Gastrocnemius medialis (tissue), 4 donors: ENCODE results near the gene PLXNB3. TPM values are rescaled to one million over a fixed set of nuclear protein-coding genes. Genes with fewer than 3 reads are reported as not detected.

Source experiments
- ATAC-seq, 2 donors: fragments of 150-250 bp; one replicate each; pipeline ENCODE4 v1.9.1; 2016
- DNase-seq, 2 donors: peaks; one replicate each; pipeline ENCODE4 v3.0.0-alpha.2; 2019
- H3K27ac ChIP-seq, 4 donors: fragments of 200-600 bp; sonication (generic); 1 replicate in 1 of 4; 2 replicates in 3 of 4; pipeline ENCODE4 v1.5.1; 2016 to 2018; ENCODE audit warnings: mild to moderate bottlenecking in 2 of 4, moderate library complexity in 1 of 4
- H3K27me3 ChIP-seq, 3 donors: fragments of 200-600 bp; sonication (generic) in 2 of 3; 1 replicate in 1 of 3; 2 replicates in 2 of 3; pipeline versions ENCODE4 v1.5.1 to v1.6.0; 2016 to 2019; ENCODE audit warnings: mild to moderate bottlenecking in 1 of 3, moderate library complexity in 1 of 3
- H3K36me3 ChIP-seq, 2 donors: fragments of 200-600 bp; sonication (generic) in 1 of 2; one replicate each; pipeline ENCODE4 v1.5.1; 2017 to 2018
- H3K4me1 ChIP-seq, 2 donors: fragments of 200-600 bp; sonication (generic) in 1 of 2; one replicate each; pipeline ENCODE4 v1.5.1; 2016 to 2017; ENCODE audit warnings: mild to moderate bottlenecking in 2 of 2
- H3K4me3 ChIP-seq, 4 donors: fragments of 200-600 bp; sonication (generic) in 3 of 4; 1 replicate in 1 of 4; 2 replicates in 3 of 4; pipeline ENCODE4 v1.5.1; 2016 to 2019; ENCODE audit warnings: mild to moderate bottlenecking in 2 of 4
- H3K9me3 ChIP-seq, 3 donors: fragments of 200-600 bp; sonication (generic) in 2 of 3; 1 replicate in 1 of 3; 2 replicates in 2 of 3; pipeline ENCODE4 v1.5.1; 2016 to 2019
- POLR2A ChIP-seq, 2 donors: fragments of 450-650 bp; IDR thresholded peaks; one replicate each; pipeline ENCODE4 v1.6.1; 2017; ENCODE audit warnings: antibody characterized with exemption in 2 of 2, mild to moderate bottlenecking in 2 of 2, moderate library complexity in 2 of 2
- in situ Hi-C, 4 donors: fragments of 200-750 bp; cut with MboI; loops; one replicate each; pipeline versions ENCODE4 v1.15.0 to v1.8.0; 2017; ENCODE audit warnings: low sequenced_read_pairs in 4 of 4
- intact Hi-C: fragments of 100-400 bp; cut with DNase I; formaldehyde crosslinking; loops from one replicate; pipeline ENCODE4 v1.15.1; 2023; ENCODE audit warnings: low total_unique reads
- total RNA-seq, 4 donors: library from RNA; depleted of rRNA; stranded (reverse); fragments of >200 nt; gene quantifications; one replicate each; pipeline versions ENCODE4 v1.1.0 to v1.2.3, GENCODE V29; 2016
- TF ChIP-seq, protein P1 (sequence below), 5 experiments: fragments of 450-650 bp in 3 of 5; fragments of 200-600 bp in 2 of 5; sonication (generic) in 2 of 5; IDR thresholded peaks in 4 of 5; conservative IDR thresholded peaks in 1 of 5; 1 replicate in 4 of 5; 2 replicates in 1 of 5; pipeline ENCODE4 v1.5.1; 2016 to 2019; ENCODE audit warnings: antibody characterized with exemption in 5 of 5, mild to moderate bottlenecking in 3 of 5, moderate library complexity in 3 of 5

The PLXNB3 gene
- total RNA-seq, 4 donors from 2014 or later: 0.10 to 1.1 (median 0.13) TPM

DNA sequence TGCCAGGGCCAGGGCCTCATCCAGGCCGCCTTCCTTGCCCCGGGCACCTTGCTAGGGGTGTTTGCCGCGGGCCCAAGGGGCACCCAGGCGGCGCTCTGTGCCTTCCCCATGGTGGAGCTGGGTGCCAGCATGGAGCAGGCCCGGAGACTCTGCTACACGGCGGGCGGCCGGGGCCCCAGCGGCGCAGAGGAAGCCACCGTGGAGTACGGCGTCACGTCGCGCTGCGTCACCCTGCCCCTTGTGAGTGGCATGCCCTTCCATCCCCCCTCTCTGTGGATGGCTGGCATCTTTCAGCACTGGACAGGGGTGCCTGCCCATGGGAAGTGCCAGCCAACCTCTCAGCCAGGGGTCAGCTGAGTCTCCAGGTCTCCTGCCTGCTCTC lies 3.6 kb downstream of the PLXNB3 start:
- no peak for TF ChIP-seq POLR2A (IDR thresholded peaks at IDR 0.05)
- TF ChIP-seq, protein P1, sequence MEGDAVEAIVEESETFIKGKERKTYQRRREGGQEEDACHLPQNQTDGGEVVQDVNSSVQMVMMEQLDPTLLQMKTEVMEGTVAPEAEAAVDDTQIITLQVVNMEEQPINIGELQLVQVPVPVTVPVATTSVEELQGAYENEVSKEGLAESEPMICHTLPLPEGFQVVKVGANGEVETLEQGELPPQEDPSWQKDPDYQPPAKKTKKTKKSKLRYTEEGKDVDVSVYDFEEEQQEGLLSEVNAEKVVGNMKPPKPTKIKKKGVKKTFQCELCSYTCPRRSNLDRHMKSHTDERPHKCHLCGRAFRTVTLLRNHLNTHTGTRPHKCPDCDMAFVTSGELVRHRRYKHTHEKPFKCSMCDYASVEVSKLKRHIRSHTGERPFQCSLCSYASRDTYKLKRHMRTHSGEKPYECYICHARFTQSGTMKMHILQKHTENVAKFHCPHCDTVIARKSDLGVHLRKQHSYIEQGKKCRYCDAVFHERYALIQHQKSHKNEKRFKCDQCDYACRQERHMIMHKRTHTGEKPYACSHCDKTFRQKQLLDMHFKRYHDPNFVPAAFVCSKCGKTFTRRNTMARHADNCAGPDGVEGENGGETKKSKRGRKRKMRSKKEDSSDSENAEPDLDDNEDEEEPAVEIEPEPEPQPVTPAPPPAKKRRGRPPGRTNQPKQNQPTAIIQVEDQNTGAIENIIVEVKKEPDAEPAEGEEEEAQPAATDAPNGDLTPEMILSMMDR (IDR thresholded peaks at IDR 0.05 in 4 of 5, conservative IDR thresholded peaks at IDR 0.05 in 1 of 5): no peak
- in situ Hi-C loops: no loop called here
- intact Hi-C loops: no loop called here

GRCh38 chrX:153768311-153769157 lies 4.5 kb downstream of the PLXNB3 start:
- H3K27me3 ChIP-seq: no peaks in the 10 kb centered on the region
- H3K4me3 ChIP-seq: no peak overlapping the region
- no peak overlapping the region for H3K27ac ChIP-seq
- H3K36me3 ChIP-seq: no peaks in the 10 kb centered on the region
- no peak for ATAC-seq
- in situ Hi-C loops: no loop called here
- no peaks in the 10 kb centered on the region for H3K9me3 ChIP-seq
- H3K4me1 ChIP-seq: no peaks in the 10 kb centered on the region
- no peak for DNase-seq
- TF ChIP-seq, protein P1 (IDR thresholded peaks at IDR 0.05 in 4 of 5, conservative IDR thresholded peaks at IDR 0.05 in 1 of 5): no peak
- TF ChIP-seq POLR2A (IDR thresholded peaks at IDR 0.05): no peak
- intact Hi-C loops: no loop called here

More for the DNA sequence above, 3.6 kb downstream of the PLXNB3 start:
- DNase-seq: no peak
- Histone ChIP-seq H3K36me3 (no peaks in the 10 kb centered on the region), H3K4me3 (no peak overlapping the region), H3K27me3 (no peaks in the 10 kb centered on the region), H3K27ac (no peak overlapping the region), H3K4me1 (no peaks in the 10 kb centered on the region), H3K9me3 (no peaks in the 10 kb centered on the region)
- no peak for ATAC-seq

DNA sequence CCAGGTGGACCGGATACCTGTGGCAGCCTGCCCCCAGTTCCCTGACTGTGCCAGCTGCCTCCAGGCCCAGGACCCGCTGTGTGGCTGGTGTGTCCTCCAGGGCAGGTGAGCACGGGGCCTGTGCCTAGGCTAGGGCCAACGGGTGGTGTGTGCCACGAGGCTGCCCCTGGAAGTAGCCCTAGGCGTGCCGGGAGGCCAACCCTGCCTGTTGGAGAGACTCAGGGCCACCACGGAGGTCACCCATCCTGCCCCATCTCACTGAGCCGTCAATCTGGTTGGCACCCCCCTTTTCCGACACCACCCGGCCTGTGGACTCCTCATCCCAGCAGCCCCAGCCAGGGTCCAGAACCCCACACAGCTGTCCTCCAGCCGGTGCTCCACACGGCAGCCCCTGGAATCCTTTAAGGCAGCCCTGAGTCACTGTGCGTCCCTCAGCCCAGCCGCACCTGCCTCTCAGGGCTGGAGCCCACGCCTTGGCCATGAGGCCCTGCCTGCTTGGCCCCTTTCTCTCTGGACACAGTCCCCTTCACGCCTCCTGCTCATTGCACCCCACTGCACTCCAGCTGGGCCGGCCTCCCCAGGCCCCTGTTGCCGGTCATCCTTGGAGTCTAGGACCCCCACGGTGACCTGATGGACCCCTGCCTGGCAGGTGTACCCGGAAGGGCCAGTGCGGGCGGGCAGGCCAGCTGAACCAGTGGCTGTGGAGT lies 5.3 kb downstream of the PLXNB3 start:
- Histone ChIP-seq H3K27me3 (no peaks in the 10 kb centered on the region), H3K27ac (no peak overlapping the region), H3K36me3 (no peaks in the 10 kb centered on the region), H3K9me3 (no peaks in the 10 kb centered on the region), H3K4me1 (no peaks in the 10 kb centered on the region), H3K4me3 (no peak overlapping the region)
- ATAC-seq (no peak), DNase-seq (no peak)
- intact Hi-C loops: no loop called here
- no peak for TF ChIP-seq POLR2A (IDR thresholded peaks at IDR 0.05)
- TF ChIP-seq, protein P1 (IDR thresholded peaks at IDR 0.05 in 4 of 5, conservative IDR thresholded peaks at IDR 0.05 in 1 of 5): no peak
- in situ Hi-C loops: no loop called here

DNA sequence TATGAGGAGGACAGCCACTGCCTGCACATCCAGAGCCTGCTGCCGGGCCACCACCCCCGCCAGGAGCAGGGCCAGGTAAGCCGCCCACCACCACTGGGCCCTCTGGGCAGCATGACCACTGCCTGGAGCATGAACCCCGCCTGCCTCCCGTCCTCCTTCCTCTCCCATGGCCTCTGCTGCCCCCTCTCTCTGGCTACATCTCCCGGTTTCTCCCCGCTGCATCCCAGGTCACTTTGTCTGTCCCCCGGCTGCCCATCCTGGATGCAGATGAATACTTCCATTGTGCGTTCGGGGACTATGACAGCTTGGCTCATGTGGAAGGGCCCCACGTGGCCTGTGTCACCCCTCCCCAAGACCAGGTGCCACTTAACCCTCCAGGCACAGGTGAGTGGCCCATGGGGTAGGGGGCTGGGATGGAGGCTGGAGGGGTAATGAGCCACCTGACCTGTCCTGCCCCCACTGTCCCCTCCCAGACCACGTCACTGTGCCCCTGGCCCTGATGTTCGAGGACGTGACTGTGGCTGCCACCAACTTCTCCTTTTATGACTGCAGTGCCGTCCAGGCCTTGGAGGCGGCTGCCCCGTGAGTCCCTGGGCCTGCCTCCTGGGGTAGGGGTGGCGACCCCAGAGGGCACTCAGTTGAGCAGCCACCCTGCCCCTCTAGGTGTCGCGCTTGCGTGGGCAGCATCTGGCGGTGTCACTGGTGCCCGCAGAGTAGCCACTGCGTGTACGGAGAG lies 6.0 kb downstream of the PLXNB3 start:
- no peaks in the 10 kb centered on the region for H3K36me3 ChIP-seq
- H3K27me3 ChIP-seq: no peaks in the 10 kb centered on the region
- H3K4me3 ChIP-seq: no peak overlapping the region
- ATAC-seq (no peak), DNase-seq (no peak)
- intact Hi-C loops (no loop called here), in situ Hi-C loops (no loop called here)
- H3K9me3 ChIP-seq: no peaks in the 10 kb centered on the region
- H3K4me1 ChIP-seq: no peaks in the 10 kb centered on the region
- TF ChIP-seq, protein P1 (IDR thresholded peaks at IDR 0.05 in 4 of 5, conservative IDR thresholded peaks at IDR 0.05 in 1 of 5): no peak
- TF ChIP-seq POLR2A (IDR thresholded peaks at IDR 0.05): no peak
- no peak overlapping the region for H3K27ac ChIP-seq
